HL-60 (cell line): ENCODE data around the gene LARP6.

Experiments
- DNase-seq, 2 experiments: peaks; one replicate each; pipeline ENCODE4 v3.0.0-alpha.2; 2010 to 2020; ENCODE audit warnings: low read depth in 1 of 2, low spot score in 1 of 2
- H3K27ac ChIP-seq: fragments of 250-450 bp; sonication (Bioruptor Pico); replicated peaks from 2 replicates; pipeline ENCODE4 v1.5.1; 2020; ENCODE audit warnings: mild to moderate bottlenecking, moderate library complexity
- H3K27me3 ChIP-seq: fragments of 250-450 bp; sonication (Bioruptor Pico); 2 replicates; pipeline ENCODE4 v1.5.1; 2021; ENCODE audit warnings: mild to moderate bottlenecking, moderate library complexity; ENCODE audit not compliant: insufficient read depth, poor library complexity, severe bottlenecking
- H3K4me3 ChIP-seq: replicated peaks from 2 replicates; pipeline ENCODE4 v1.5.1; 2011; ENCODE audit warnings: mild to moderate bottlenecking, control low read depth, low read length; ENCODE audit not compliant: insufficient read depth
- GABPA ChIP-seq: IDR thresholded peaks from 2 replicates; pipeline ENCODE4 v1.6.1; 2012; ENCODE audit warnings: low read depth
- POLR2AphosphoS5 ChIP-seq: IDR thresholded peaks from 2 replicates; pipeline ENCODE4 v1.6.1; 2012; ENCODE audit warnings: low read depth
- SPI1 ChIP-seq: IDR thresholded peaks from 2 replicates; pipeline ENCODE4 v1.6.1; 2012; ENCODE audit warnings: low read depth, mild to moderate bottlenecking, borderline replicate concordance
- TF ChIP-seq, protein P1 (sequence below): IDR thresholded peaks from 2 replicates; pipeline ENCODE4 v1.6.1; 2012; ENCODE audit warnings: low read depth; ENCODE audit not compliant: insufficient replicate concordance
- TF ChIP-seq, protein P2 (sequence below): IDR thresholded peaks from one replicate; pipeline ENCODE4 v1.5.1; 2011; ENCODE audit warnings: low read length, control low read depth, inconsistent platforms; ENCODE audit not compliant: insufficient read depth

LARP6 gene

DNA sequence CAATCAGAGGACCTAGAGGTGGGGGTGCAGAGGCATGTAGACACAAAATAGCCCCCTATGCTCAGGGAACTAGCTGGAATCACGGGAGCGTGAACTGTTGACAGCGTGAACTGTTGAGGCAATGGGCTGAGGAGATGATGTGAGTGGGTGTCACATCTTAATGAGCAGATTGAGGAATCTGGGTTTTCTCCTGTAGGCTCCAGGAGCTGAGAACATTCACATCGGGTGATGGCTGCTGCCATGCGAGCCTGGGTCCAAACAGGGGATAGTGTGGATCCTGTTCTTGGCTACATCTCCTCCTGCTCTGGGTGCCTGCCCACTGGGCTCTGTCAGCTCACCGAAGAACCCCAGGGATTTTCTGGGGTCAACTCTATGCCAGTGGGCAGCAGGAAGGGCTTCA, 2.1 kb downstream of the LARP6 start:
- Histone ChIP-seq H3K27me3 (peaks cover 56% of the 10 kb centered on the region), H3K27ac (no peak overlapping the region), H3K4me3 (no peak overlapping the region)
- DNase-seq, result no peak
- TF ChIP-seq POLR2AphosphoS5 (no peak), GABPA (no peak), SPI1 (no peak)
- TF ChIP-seq, protein P1, sequence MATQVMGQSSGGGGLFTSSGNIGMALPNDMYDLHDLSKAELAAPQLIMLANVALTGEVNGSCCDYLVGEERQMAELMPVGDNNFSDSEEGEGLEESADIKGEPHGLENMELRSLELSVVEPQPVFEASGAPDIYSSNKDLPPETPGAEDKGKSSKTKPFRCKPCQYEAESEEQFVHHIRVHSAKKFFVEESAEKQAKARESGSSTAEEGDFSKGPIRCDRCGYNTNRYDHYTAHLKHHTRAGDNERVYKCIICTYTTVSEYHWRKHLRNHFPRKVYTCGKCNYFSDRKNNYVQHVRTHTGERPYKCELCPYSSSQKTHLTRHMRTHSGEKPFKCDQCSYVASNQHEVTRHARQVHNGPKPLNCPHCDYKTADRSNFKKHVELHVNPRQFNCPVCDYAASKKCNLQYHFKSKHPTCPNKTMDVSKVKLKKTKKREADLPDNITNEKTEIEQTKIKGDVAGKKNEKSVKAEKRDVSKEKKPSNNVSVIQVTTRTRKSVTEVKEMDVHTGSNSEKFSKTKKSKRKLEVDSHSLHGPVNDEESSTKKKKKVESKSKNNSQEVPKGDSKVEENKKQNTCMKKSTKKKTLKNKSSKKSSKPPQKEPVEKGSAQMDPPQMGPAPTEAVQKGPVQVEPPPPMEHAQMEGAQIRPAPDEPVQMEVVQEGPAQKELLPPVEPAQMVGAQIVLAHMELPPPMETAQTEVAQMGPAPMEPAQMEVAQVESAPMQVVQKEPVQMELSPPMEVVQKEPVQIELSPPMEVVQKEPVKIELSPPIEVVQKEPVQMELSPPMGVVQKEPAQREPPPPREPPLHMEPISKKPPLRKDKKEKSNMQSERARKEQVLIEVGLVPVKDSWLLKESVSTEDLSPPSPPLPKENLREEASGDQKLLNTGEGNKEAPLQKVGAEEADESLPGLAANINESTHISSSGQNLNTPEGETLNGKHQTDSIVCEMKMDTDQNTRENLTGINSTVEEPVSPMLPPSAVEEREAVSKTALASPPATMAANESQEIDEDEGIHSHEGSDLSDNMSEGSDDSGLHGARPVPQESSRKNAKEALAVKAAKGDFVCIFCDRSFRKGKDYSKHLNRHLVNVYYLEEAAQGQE, result no peak
- TF ChIP-seq, protein P2, sequence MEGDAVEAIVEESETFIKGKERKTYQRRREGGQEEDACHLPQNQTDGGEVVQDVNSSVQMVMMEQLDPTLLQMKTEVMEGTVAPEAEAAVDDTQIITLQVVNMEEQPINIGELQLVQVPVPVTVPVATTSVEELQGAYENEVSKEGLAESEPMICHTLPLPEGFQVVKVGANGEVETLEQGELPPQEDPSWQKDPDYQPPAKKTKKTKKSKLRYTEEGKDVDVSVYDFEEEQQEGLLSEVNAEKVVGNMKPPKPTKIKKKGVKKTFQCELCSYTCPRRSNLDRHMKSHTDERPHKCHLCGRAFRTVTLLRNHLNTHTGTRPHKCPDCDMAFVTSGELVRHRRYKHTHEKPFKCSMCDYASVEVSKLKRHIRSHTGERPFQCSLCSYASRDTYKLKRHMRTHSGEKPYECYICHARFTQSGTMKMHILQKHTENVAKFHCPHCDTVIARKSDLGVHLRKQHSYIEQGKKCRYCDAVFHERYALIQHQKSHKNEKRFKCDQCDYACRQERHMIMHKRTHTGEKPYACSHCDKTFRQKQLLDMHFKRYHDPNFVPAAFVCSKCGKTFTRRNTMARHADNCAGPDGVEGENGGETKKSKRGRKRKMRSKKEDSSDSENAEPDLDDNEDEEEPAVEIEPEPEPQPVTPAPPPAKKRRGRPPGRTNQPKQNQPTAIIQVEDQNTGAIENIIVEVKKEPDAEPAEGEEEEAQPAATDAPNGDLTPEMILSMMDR, result no peak

DNA sequence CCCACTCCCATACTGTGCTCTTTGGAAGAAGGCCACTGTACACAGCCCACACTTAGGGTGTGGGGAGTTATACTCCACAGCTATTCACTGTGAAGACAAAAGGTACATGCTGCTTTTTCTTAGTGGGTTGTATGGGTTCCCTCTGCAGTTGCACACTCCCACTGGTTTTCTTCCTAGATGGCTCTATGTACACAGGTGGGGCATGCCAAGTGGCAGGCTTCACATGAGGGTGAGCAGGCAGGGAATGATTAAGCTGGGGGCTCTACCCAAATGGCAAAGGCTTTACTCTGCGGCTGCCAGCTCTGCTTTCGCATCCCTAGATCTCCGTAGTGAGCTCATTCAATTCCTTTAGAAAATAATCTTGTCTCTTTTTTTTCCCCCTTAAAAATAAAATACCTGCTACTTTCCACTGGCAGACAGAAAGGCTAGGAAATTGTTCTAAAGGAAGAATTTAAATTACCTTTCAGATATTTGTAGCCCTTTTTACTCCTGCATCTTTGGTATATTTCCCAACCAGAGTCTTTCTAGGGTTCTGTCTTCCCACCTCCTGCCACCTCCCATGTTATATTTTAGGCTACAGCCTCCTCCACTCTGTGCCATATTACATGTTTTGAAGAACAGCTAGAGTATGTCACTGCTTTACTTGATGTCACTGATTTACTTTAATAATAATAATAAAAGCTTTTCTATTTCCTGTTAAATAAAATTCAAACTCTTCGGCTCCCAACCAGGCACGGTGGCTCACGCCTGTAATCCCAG, 8.2 kb downstream of the LARP6 start:
- no peak for DNase-seq
- no peak for TF ChIP-seq POLR2AphosphoS5
- no peak for TF ChIP-seq GABPA
- TF ChIP-seq, protein P2, result no peak
- no peak for TF ChIP-seq SPI1
- TF ChIP-seq, protein P1, result no peak
- Histone ChIP-seq H3K27me3 (peaks cover 17% of the 10 kb centered on the region), H3K4me3 (no peak overlapping the region), H3K27ac (no peak overlapping the region)

DNA sequence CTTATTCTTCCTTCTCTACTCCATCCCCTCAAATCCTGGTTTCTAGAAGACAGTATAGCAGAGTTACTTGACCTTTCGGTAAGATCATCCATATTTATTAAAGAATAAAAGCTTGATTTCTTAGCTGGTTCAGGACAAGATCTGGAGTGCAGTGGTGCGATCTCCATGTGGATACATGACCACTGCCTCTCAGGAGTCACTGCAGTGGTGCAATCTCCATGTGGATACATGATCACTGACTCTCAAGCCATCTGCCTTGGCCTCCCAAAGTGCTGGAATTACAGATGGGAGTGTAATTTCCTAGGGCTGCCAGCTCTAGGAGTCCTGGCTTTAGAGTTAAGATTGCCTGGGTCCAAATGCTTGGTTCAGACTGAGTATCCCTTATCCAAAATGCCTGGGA, 16.5 kb downstream of the LARP6 start:
- Histone ChIP-seq H3K27me3 (no peaks in the 10 kb centered on the region), H3K4me3 (no peak overlapping the region), H3K27ac (no peak overlapping the region)
- DNase-seq, result no peak
- TF ChIP-seq POLR2AphosphoS5 (no peak), GABPA (no peak), SPI1 (no peak)
- TF ChIP-seq, protein P2, result no peak
- TF ChIP-seq, protein P1, result no peak
